Cardiac fibroblast (primary cell): Measurements from ENCODE around the gene NME3.

Experiments
- DNase-seq, 2 donors: peaks; one replicate each; pipeline versions ENCODE4 v3.0.0 to v3.0.0-alpha.2; 2010; ENCODE audit warnings: low read depth in 2 of 2
- H3K4me3 ChIP-seq, 2 donors: replicated peaks in 1 of 2; 1 replicate in 1 of 2; 2 replicates in 1 of 2; pipeline ENCODE4 v1.5.1; 2011; ENCODE audit warnings: low read depth in 2 of 2, low read length in 2 of 2, mild to moderate bottlenecking in 2 of 2, moderate library complexity in 1 of 2
- TF ChIP-seq, protein P1 (sequence below): IDR thresholded peaks from one replicate; pipeline ENCODE4 v1.5.1; 2011; ENCODE audit warnings: low read depth, mild to moderate bottlenecking, low read length, inconsistent platforms

Gene NME3

DNA sequence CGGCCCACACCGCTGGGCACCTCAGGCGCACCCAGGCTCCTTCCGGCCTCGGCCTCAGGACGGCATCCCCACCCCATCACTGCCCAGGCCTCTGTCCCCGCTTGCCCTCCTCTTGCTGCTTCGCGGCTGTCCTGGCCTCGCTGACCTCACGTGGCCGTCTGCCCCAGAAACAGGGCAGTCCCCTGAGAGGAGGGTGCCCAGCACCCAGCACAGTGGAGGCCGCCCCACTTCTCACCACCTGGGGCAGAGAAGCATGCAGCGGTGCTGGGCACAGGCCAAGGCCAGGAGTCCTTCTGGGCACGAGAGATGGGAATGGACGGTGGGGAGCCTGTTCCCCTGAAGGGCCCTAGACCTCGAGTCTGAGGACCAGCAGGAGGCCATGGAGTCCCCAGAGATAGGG is 46.4 kb upstream of the NME3 start:
- TF ChIP-seq, protein P1, sequence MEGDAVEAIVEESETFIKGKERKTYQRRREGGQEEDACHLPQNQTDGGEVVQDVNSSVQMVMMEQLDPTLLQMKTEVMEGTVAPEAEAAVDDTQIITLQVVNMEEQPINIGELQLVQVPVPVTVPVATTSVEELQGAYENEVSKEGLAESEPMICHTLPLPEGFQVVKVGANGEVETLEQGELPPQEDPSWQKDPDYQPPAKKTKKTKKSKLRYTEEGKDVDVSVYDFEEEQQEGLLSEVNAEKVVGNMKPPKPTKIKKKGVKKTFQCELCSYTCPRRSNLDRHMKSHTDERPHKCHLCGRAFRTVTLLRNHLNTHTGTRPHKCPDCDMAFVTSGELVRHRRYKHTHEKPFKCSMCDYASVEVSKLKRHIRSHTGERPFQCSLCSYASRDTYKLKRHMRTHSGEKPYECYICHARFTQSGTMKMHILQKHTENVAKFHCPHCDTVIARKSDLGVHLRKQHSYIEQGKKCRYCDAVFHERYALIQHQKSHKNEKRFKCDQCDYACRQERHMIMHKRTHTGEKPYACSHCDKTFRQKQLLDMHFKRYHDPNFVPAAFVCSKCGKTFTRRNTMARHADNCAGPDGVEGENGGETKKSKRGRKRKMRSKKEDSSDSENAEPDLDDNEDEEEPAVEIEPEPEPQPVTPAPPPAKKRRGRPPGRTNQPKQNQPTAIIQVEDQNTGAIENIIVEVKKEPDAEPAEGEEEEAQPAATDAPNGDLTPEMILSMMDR, result no peak
- H3K4me3 ChIP-seq, result no peak overlapping the region
- DNase-seq, result no peak

DNA sequence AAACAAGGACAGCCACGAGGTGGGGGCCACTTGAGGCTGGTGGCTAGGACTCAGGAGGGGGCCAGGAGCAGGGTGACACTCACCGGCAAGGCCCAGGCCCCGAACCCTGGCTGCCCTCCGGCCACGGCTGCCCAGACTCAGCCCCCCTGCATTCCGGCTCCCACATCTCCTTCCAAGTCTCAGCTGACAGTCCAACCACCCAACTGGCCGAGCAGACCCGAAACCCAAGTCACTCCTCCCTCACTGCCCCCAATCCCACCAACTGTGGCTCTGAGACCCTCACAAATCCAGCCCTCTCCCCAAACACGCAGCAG is 45.9 kb upstream of the NME3 start:
- no peak for DNase-seq
- TF ChIP-seq, protein P1, result no peak
- H3K4me3 ChIP-seq, result no peak overlapping the region

DNA sequence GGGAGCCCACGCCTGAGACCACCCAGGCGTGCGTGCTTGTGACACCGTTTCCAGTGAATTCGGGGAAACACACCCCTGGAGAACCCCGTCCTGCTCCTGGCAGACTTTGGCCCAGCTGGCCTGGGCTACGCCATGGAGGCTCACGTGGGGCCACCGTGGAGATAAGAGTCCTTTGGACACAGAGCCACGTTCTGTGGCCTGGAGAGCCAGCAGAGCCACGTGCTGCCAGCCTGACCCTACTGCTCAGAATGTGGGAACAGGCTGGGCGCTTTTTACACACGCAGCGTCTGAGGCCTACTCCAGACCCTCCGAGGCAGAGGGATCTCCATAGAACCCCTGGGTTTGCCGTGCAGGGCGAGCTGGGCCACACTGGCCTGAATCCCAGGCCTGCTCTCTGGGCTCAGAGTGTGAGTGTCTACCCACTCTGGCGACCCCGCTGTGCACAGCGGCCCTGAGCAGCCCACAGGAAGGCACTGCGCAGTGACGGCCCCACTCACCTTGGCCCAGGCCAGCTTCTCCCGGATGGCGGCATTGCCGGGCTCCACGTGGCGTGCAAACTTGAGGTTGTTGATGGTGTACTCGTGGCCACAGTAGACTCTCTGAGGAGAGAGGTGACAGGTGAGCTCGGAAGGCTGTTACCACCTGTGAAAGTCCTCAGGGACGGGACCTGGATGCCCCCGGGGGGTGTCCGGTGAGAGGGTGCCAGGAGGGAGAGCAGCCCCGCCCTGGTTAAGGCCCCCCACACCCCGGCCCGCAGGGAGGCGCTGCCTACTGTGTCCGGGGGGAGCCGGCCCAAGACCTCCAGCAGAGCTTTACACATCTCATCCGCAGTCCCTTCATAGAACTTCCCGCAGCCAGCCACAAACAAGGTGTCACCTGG is 45.3 kb upstream of the NME3 start:
- TF ChIP-seq, protein P1, result no peak
- no peak for DNase-seq
- no peak overlapping the region for H3K4me3 ChIP-seq

DNA sequence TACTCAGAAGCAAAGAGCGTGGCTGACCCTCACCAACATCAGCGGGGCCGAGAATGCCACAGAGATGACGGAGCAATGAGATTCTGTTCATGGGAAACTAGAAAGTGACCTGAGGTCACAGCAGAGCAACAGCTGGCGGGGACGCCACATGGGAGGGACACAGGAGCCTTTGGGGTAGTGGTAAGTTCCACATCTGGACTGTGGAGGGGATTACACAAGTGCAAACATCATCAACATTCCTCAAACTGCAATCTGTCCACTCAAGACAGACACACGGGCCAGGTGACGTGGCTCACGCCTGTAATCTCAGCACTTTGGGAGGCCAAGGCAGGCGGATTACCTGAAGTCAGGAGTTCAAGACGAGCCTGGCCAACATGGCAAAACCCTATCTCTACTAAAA is 44.1 kb upstream of the NME3 start:
- TF ChIP-seq, protein P1, result no peak
- no peak for DNase-seq
- H3K4me3 ChIP-seq, result no peak overlapping the region

DNA sequence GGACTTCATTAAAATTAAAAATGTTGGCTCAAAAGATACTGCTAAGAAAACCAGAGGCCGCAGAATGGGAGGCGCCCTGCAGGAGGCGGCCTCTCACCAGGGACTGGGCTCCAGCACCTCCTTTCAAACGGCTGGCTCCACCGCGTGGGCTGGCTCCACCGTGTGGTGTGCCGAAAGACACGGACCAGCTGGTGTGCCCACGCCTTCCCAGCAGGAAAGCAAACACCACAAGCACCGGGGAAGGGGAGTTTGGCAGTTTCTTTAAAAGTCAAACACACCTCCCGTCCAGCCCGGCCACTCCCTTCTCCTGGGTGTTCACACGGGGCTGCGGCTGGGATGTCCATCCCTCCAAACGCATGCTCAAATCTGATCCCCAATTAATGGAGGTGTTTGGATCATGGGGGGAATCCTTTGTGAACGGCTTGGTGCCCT is 41.4 kb upstream of the NME3 start:
- no peak overlapping the region for H3K4me3 ChIP-seq
- peak; percentile 72 to 89 for DNase-seq
- TF ChIP-seq, protein P1, result peak; percentile 57

DNA sequence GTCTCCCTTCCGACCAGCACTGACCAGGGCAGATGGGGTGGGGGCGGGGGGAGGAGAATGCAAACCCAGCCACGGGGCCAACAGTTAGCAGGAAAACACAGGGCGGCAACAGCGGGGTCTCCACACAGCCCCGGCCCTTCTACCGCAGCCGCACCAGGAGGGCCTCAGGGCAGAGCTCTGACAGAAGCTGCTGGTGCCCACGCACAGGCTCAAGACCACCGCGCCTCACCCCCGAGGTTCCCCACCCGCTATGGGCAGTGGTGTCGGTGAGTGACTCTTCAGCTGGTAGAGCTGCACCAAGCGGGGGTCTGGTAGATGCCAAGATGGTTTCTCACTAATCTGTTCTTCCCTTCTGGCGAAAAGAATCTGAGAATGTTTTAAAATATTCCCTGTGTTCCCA is 39.2 kb upstream of the NME3 start:
- TF ChIP-seq, protein P1, result no peak
- no peak overlapping the region for H3K4me3 ChIP-seq
- DNase-seq, result no peak

DNA sequence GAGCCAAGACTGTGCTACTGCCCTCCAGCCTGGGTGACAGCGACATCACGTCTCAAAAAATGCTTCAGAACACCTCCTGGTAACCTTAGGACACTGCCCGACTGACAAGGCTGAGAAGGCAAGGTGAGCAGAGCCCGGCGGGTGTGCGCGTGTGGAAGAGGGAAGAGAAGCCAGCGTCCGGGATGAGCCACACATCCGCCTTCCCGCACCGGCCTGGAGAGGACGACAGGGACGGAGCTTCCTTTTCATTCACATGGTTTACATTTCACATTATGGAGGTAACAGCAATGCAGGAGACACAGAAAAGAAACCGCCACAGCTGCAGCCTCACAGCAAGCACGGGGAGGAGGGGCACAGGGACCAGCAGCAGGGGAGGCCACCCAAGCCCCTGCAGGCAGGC is 38.8 kb upstream of the NME3 start:
- DNase-seq, result no peak
- TF ChIP-seq, protein P1, result no peak
- H3K4me3 ChIP-seq, result no peak overlapping the region
